H1 (cell line): ENCODE results near the gene TNRC6C. TPM values are rescaled to one million over a fixed set of nuclear protein-coding genes. Genes with fewer than 3 reads are reported as not detected.

ENCODE experiments used
- HDAC2 ChIP-seq, 2 experiments: fragments of 300-600 bp in 1 of 2; sonication (generic) in 1 of 2; IDR thresholded peaks; 2 replicates each; pipeline ENCODE4 v1.6.1; 2011 to 2012; ENCODE audit warnings: low read depth in 2 of 2, low read length in 2 of 2, mild to moderate bottlenecking in 2 of 2, moderate library complexity in 2 of 2, borderline replicate concordance in 1 of 2, inconsistent platforms in 1 of 2
- JUND ChIP-seq: IDR thresholded peaks from 2 replicates; pipeline ENCODE4 v1.6.1; 2011; ENCODE audit warnings: mild to moderate bottlenecking, improper control_type of control experiment, low read length
- SIX5 ChIP-seq: IDR thresholded peaks from 2 replicates; pipeline ENCODE4 v1.6.1; 2011; ENCODE audit warnings: mild to moderate bottlenecking, low read depth, low read length
- TAF1 ChIP-seq: IDR thresholded peaks from 2 replicates; pipeline ENCODE4 v1.6.1; 2011; ENCODE audit warnings: mild to moderate bottlenecking, low read depth, low read length
- polyA plus RNA-seq, 7 experiments: library from polyadenylated mRNA; depleted of rRNA in 3 of 7; stranded (reverse) in 5 of 7; unstranded in 2 of 7; fragments of >200 nt in 5 of 7; fragments of 200-250 nt in 2 of 7; gene quantifications; 1 replicate in 5 of 7; 2 replicates in 1 of 7; 4 replicates in 1 of 7; pipeline versions ENCODE4 v1.2.1 to v1.2.3, GENCODE V29; 2011 to 2013; ENCODE audit warnings: missing spikeins in 2 of 7, mixed read lengths in 2 of 7
- total RNA-seq: library from RNA; stranded (reverse); fragmentation: NEBNext Ultra II Directional; extraction: Animal tissue kit (Norgen Biotek cat#: 25700); gene quantifications from 2 replicates; pipeline ENCODE4 v1.2.1, GENCODE V29; 2021
- TF ChIP-seq, protein P1 (sequence below), 3 experiments: IDR thresholded peaks; 1 replicate in 2 of 3; 2 replicates in 1 of 3; pipeline versions ENCODE4 v1.5.1 to v1.6.1; 2011; ENCODE audit warnings: low read length in 3 of 3, mild to moderate bottlenecking in 3 of 3, inconsistent platforms in 2 of 3, low read depth in 1 of 3, moderate library complexity in 1 of 3; ENCODE audit not compliant: insufficient read depth in 1 of 3; ENCODE audit errors: control extremely low read depth in 1 of 3
- TF ChIP-seq, protein P2 (sequence below): IDR thresholded peaks from 2 replicates; pipeline ENCODE4 v1.6.1; 2011; ENCODE audit warnings: low read depth, mild to moderate bottlenecking, low read length; ENCODE audit not compliant: insufficient read depth

TNRC6C gene
- total and polyA plus RNA-seq, 2 of the 8 experiments (the other 6 are each of a cell fraction or from before 2014, with no cell fraction given): 2.8 to 28.9 TPM

DNA sequence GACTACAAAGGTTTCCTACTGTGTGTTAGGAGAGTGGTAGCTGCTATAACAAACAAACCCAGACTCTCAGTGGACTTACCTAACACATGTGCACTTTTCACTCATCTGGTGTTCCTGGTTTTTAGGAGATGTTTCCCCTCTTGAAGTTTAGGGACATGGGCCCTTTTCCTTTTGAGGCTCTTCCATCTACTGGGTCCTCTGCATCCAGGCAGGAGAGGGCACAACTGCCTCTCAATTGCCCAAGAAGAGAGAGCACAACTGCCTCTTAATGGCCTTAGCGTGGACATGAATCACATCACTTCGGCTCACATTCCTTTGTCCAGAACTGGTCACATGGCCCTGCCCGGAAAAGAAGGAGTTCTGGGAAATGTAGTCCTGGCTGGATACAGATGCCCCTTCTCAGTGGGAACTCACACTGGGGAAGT, 9.8 kb upstream of the TNRC6C start (continued):
- TF ChIP-seq, protein P1, sequence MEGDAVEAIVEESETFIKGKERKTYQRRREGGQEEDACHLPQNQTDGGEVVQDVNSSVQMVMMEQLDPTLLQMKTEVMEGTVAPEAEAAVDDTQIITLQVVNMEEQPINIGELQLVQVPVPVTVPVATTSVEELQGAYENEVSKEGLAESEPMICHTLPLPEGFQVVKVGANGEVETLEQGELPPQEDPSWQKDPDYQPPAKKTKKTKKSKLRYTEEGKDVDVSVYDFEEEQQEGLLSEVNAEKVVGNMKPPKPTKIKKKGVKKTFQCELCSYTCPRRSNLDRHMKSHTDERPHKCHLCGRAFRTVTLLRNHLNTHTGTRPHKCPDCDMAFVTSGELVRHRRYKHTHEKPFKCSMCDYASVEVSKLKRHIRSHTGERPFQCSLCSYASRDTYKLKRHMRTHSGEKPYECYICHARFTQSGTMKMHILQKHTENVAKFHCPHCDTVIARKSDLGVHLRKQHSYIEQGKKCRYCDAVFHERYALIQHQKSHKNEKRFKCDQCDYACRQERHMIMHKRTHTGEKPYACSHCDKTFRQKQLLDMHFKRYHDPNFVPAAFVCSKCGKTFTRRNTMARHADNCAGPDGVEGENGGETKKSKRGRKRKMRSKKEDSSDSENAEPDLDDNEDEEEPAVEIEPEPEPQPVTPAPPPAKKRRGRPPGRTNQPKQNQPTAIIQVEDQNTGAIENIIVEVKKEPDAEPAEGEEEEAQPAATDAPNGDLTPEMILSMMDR (IDR thresholded peaks at IDR 0.05; ENCODE audit: control extremely low read depth in 1 of 3, insufficient read depth in 1 of 3, low read depth in 1 of 3, low read length in 3 of 3): no peak
- TF ChIP-seq JUND (no peak), TAF1 (peak; percentile 20; the same call in 1 of the 2 replicates), HDAC2 (IDR thresholded peaks at IDR 0.05; ENCODE audit: borderline replicate concordance in 1 of 2, low read depth in 2 of 2, low read length in 2 of 2) (no peak), SIX5 (peak; percentile 72)
- TF ChIP-seq, protein P2, sequence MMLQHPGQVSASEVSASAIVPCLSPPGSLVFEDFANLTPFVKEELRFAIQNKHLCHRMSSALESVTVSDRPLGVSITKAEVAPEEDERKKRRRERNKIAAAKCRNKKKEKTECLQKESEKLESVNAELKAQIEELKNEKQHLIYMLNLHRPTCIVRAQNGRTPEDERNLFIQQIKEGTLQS: peak; percentile 76
